ENCODE data around the gene MYLK4. TPM values are rescaled to one million over a fixed set of nuclear protein-coding genes. Genes with fewer than 3 reads are reported as not detected.

Gene MYLK4
- total RNA-seq, 4 donors from 2014 or later: 0.33 to 0.45 (median 0.38) TPM

GRCh38 chr6:2738373-2738979 is 12.2 kb downstream of the MYLK4 start:
- WGBS: 23% methylated on average over 5 of the region's 5 CpGs
- no peaks in the 10 kb centered on the region for H3K27me3 ChIP-seq
- no peak for DNase-seq (ENCODE audit: extremely low spot score)
- H3K27ac ChIP-seq (replicated peaks in 1 of 4): no peak overlapping the region
- TF ChIP-seq POLR2AphosphoS5 (IDR thresholded peaks at IDR 0.05) (no peak), POLR2A (IDR thresholded peaks at IDR 0.05; ENCODE audit: low read depth) (no peak), EP300 (IDR thresholded peaks at IDR 0.05) (no peak)
- TF ChIP-seq, protein P1, sequence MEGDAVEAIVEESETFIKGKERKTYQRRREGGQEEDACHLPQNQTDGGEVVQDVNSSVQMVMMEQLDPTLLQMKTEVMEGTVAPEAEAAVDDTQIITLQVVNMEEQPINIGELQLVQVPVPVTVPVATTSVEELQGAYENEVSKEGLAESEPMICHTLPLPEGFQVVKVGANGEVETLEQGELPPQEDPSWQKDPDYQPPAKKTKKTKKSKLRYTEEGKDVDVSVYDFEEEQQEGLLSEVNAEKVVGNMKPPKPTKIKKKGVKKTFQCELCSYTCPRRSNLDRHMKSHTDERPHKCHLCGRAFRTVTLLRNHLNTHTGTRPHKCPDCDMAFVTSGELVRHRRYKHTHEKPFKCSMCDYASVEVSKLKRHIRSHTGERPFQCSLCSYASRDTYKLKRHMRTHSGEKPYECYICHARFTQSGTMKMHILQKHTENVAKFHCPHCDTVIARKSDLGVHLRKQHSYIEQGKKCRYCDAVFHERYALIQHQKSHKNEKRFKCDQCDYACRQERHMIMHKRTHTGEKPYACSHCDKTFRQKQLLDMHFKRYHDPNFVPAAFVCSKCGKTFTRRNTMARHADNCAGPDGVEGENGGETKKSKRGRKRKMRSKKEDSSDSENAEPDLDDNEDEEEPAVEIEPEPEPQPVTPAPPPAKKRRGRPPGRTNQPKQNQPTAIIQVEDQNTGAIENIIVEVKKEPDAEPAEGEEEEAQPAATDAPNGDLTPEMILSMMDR (IDR thresholded peaks at IDR 0.05): peak; percentile 69 to 77 (median 75)
- H3K9me3 ChIP-seq: no peaks in the 10 kb centered on the region
- H3K4me3 ChIP-seq: no peak overlapping the region
- H3K4me1 ChIP-seq: peaks cover 11 to 21% (median 18%) of the 10 kb centered on the region in 4 donors
- intact Hi-C loops (cut with DNase I): no loop called here
- H3K36me3 ChIP-seq: no peaks in the 10 kb centered on the region

DNA sequence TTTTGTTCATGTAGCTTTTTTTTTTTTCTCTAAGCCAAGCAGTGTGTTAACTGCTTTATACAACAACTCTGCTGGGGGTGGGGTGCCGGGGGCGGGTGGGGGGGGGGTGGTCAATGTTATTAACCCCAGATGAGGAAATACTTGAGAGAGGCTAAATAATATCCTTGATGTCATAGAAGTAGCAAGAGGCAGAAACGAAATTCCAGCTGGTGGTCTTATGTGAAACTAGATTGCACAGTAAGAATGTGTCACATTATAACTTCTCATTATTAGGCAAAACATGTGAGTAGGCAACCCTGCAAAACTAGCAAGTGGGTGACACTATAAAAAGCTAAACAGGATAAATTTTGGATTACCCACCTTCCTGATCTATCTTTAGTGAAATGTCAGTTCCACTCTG is 12.8 kb downstream of the MYLK4 start:
- Histone ChIP-seq H3K4me1 (peaks cover 16 to 23% (median 18%) of the 10 kb centered on the region in 4 donors), H3K4me3 (no peak overlapping the region), H3K27me3 (no peaks in the 10 kb centered on the region), H3K27ac (replicated peaks in 1 of 4) (no peak overlapping the region), H3K9me3 (no peaks in the 10 kb centered on the region), H3K36me3 (no peaks in the 10 kb centered on the region)
- DNase-seq (ENCODE audit: extremely low spot score): no peak
- TF ChIP-seq POLR2A (IDR thresholded peaks at IDR 0.05; ENCODE audit: low read depth) (no peak), POLR2AphosphoS5 (IDR thresholded peaks at IDR 0.05) (no peak), EP300 (IDR thresholded peaks at IDR 0.05) (no peak)
- TF ChIP-seq, protein P1 (IDR thresholded peaks at IDR 0.05): no peak
- intact Hi-C loops (cut with DNase I): no loop called here
- WGBS: 31% methylated on average over 3 of the region's 3 CpGs

DNA sequence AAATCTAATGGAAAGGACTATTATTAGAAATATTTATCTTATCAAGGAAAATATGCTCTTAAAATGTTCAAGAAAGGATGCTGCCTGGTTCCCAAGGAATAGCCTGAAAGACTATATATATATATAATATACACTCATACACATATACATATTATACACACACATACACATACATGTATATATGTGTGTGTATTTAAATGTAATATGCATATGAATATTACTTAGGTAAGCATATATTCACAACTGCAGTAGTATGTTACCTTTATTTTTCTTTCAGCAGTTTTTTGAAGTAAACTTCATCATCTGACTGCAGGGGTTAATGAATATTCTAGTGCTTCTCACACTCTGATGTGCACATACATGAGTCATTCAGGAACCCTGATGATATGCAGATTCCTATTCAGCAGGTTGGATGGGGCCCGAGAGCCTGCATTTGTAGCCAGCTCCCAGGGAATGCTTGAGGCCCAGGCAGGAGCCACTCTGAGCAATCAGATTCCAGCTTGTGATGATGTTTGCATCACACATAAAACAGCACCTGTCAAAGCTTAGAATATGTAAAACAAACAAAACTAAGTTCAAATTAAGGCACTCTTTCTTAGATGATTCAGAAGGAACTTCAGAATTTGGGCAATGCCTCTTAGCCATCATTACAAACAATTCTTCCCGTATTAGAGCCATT is 16.1 kb downstream of the MYLK4 start:
- Histone ChIP-seq H3K27me3 (no peaks in the 10 kb centered on the region), H3K4me3 (no peak overlapping the region), H3K4me1 (peaks cover 30 to 53% (median 40%) of the 10 kb centered on the region in 4 donors), H3K36me3 (no peaks in the 10 kb centered on the region), H3K27ac (replicated peaks in 1 of 4) (no peak overlapping the region), H3K9me3 (no peaks in the 10 kb centered on the region)
- intact Hi-C loops (cut with DNase I): no loop called here
- no peak for DNase-seq (ENCODE audit: extremely low spot score)
- TF ChIP-seq POLR2AphosphoS5 (IDR thresholded peaks at IDR 0.05): no peak
- TF ChIP-seq, protein P1 (IDR thresholded peaks at IDR 0.05): no peak
- TF ChIP-seq EP300 (IDR thresholded peaks at IDR 0.05): no peak
- TF ChIP-seq POLR2A (IDR thresholded peaks at IDR 0.05; ENCODE audit: low read depth): no peak
- WGBS: 49% methylated on average over 2 of the region's 2 CpGs

- DNase-seq (ENCODE audit: extremely low spot score): no peak
- Histone ChIP-seq H3K27me3 (no peaks in the 10 kb centered on the region), H3K36me3 (no peaks in the 10 kb centered on the region), H3K4me1 (peaks cover 26 to 53% (median 40%) of the 10 kb centered on the region in 4 donors), H3K27ac (replicated peaks in 1 of 4) (peak overlapping the region in 3 of 4 donors; percentile 27 to 46 (median 33)), H3K9me3 (no peaks in the 10 kb centered on the region), H3K4me3 (no peak overlapping the region)
- TF ChIP-seq EP300 (IDR thresholded peaks at IDR 0.05) (no peak), POLR2AphosphoS5 (IDR thresholded peaks at IDR 0.05) (no peak)
- TF ChIP-seq, protein P1 (IDR thresholded peaks at IDR 0.05): no peak
- WGBS: 87% methylated on average over 20 of the region's 22 CpGs
- intact Hi-C loops (cut with DNase I): no loop called here
Measured at GRCh38 chr6:2733736-2734480, 16.8 kb downstream of the MYLK4 start.
